HepG2 (cell line): ENCODE results near the gene DBNDD1. TPM values are rescaled to one million over a fixed set of nuclear protein-coding genes. Genes with fewer than 3 reads are reported as not detected.
A peak's percentile ranks its signal among the peaks of the same experiment; 100 is the strongest.

Source experiments
- ATAC-seq: fragments of 200-7000 bp; cut with Tn5 transposase; 3 replicates; pipeline ENCODE4 v1.9.1; 2020; ENCODE audit warnings: mild to moderate bottlenecking, moderate library complexity
- BruUV-seq: library from RNA; stranded (reverse); fragments of 400-500 nt; replicated peaks from 2 replicates; lab custom pipeline; 2021; lab: Mats Ljungman, UMichigan
- CTCF ChIA-PET: fragments of 300-600 bp; formaldehyde crosslinking; extraction: SDS; loops from one replicate; lab custom pipeline; 2021; ENCODE audit warnings: low total read pairs, inconsistent platforms, low intra/inter-chr PET ratio; lab: Yijun Ruan, JAX
- POLR2A ChIA-PET: fragments of 350-600 bp; sonication (Branson Sonifier 250); formaldehyde crosslinking; loops from one replicate; lab custom pipeline; 2020; ENCODE audit warnings: antibody characterized with exemption, inconsistent platforms; lab: Yijun Ruan, JAX
- DNase-seq: peaks from one replicate; pipeline ENCODE4 v3.0.0-alpha.2; 2015; ENCODE audit warnings: low spot score
- FAIRE-seq: peaks from 3 replicates; lab custom pipeline; 2011; peaks lifted over from hg19 to GRCh38; lab: Jason Lieb, UNC
- H2AFZ ChIP-seq: one replicate; pipeline ENCODE4 v1.6.1; 2011; ENCODE audit warnings: low read length, inconsistent platforms
- H3K27ac ChIP-seq: fragments of 300-600 bp; 3 replicates; pipeline ENCODE4 v1.8.0; 2011; ENCODE audit warnings: mixed run types, mild to moderate bottlenecking, mixed read lengths, low read length, inconsistent platforms; ENCODE audit not compliant: insufficient read depth; ENCODE audit errors: extremely low read length
- H3K27me3 ChIP-seq, 2 experiments: fragments of 200-600 bp in 1 of 2; 2 replicates in 1 of 2; 3 replicates in 1 of 2; pipeline versions ENCODE4 v1.6.0 to v1.8.0; 2011; ENCODE audit warnings: low read length in 2 of 2, mild to moderate bottlenecking in 2 of 2, moderate library complexity in 2 of 2, inconsistent platforms in 1 of 2; ENCODE audit not compliant: insufficient read depth in 2 of 2, control insufficient read depth in 1 of 2
- H3K36me3 ChIP-seq, 2 experiments: fragments of 200-600 bp in 1 of 2; replicated peaks in 1 of 2; 2 replicates in 1 of 2; 3 replicates in 1 of 2; pipeline versions ENCODE4 v1.5.1 to v1.8.0; 2011; ENCODE audit warnings: low read length in 2 of 2, inconsistent platforms in 1 of 2; ENCODE audit not compliant: insufficient read depth in 2 of 2, control insufficient read depth in 1 of 2
- H3K4me1 ChIP-seq: 2 replicates; pipeline ENCODE4 v1.5.1; 2012; ENCODE audit warnings: low read length, inconsistent platforms; ENCODE audit not compliant: insufficient read depth
- H3K4me2 ChIP-seq: 2 replicates; pipeline ENCODE4 v1.6.0; 2011; ENCODE audit warnings: low read depth, low read length, inconsistent platforms
- H3K4me3 ChIP-seq, 3 experiments: fragments of 200-600 bp in 1 of 3; sonication (generic), shearing (Covaris generic) in 1 of 3; replicated peaks in 1 of 3; 2 replicates each; pipeline ENCODE4 v1.5.1; 2011 to 2016; ENCODE audit warnings: low read length in 3 of 3, inconsistent platforms in 2 of 3, low read depth in 2 of 3, mild to moderate bottlenecking in 2 of 3, control low read depth in 1 of 3, mixed read lengths in 1 of 3; ENCODE audit not compliant: insufficient read depth in 1 of 3
- H3K79me2 ChIP-seq: one replicate; pipeline ENCODE4 v1.6.1; 2011; ENCODE audit warnings: low read length, inconsistent platforms; ENCODE audit not compliant: insufficient read depth
- H3K9ac ChIP-seq: 2 replicates; pipeline ENCODE4 v1.6.0; 2011; ENCODE audit warnings: mild to moderate bottlenecking, low read depth, low read length, inconsistent platforms; ENCODE audit not compliant: insufficient read depth
- H3K9me3 ChIP-seq: 2 replicates; pipeline ENCODE4 v1.5.1; 2012; ENCODE audit warnings: mild to moderate bottlenecking, low read length
- H4K20me1 ChIP-seq: 2 replicates; pipeline ENCODE4 v1.6.0; 2011; ENCODE audit warnings: inconsistent platforms, mild to moderate bottlenecking, low read length, moderate library complexity; ENCODE audit not compliant: insufficient read depth
- CREBL2 ChIP-seq: sonication (generic); formaldehyde crosslinking; IDR thresholded peaks from 2 replicates; pipeline ENCODE4 v1.8.1; 2023; ENCODE audit warnings: missing genetic modification reagents, mild to moderate bottlenecking, borderline replicate concordance
- FOXA3 ChIP-seq: IDR thresholded peaks from 2 replicates; pipeline ENCODE4 v1.6.1; 2016; ENCODE audit warnings: missing genetic modification reagents, missing compliant biosample characterization
- GZF1 ChIP-seq: sonication (generic); formaldehyde crosslinking; IDR thresholded peaks from 2 replicates; pipeline ENCODE4 v1.5.1; 2020; ENCODE audit warnings: mild to moderate bottlenecking, missing genetic modification reagents
- HNF1B ChIP-seq: sonication (generic); formaldehyde crosslinking; IDR thresholded peaks from 2 replicates; pipeline ENCODE4 v1.5.1; 2020; ENCODE audit warnings: mild to moderate bottlenecking, moderate library complexity, missing genetic modification reagents
- KDM3A ChIP-seq: IDR thresholded peaks from 2 replicates; pipeline ENCODE4 v1.6.1; 2018; ENCODE audit warnings: low read depth, missing compliant biosample characterization
- KLF13 ChIP-seq: sonication (generic); formaldehyde crosslinking; IDR thresholded peaks from 2 replicates; pipeline ENCODE4 v1.4.0; 2020; ENCODE audit warnings: mild to moderate bottlenecking, missing genetic modification reagents
- PHF21A ChIP-seq: sonication (generic); formaldehyde crosslinking; IDR thresholded peaks from 2 replicates; pipeline ENCODE4 v1.5.0; 2020; ENCODE audit warnings: mild to moderate bottlenecking, missing genetic modification reagents
- RBM22 ChIP-seq: fragments of 200-400 bp; formaldehyde crosslinking; optimal IDR thresholded peaks from 2 replicates; pipeline ENCODE3; 2017; ENCODE audit warnings: mild to moderate bottlenecking, low read length, moderate library complexity
- SP1 ChIP-seq, 2 experiments: fragments of 450-650 bp in 1 of 2; sonication (generic) in 1 of 2; formaldehyde crosslinking in 1 of 2; IDR thresholded peaks; 2 replicates each; pipeline versions ENCODE4 v1.4.0 to v1.6.1; 2016 to 2020; ENCODE audit warnings: missing genetic modification reagents in 1 of 2
- XBP1 ChIP-seq: sonication (generic); formaldehyde crosslinking; IDR thresholded peaks from 2 replicates; pipeline ENCODE4 v1.5.0; 2020; ENCODE audit warnings: missing genetic modification reagents
- ZNF367 ChIP-seq: sonication (generic); formaldehyde crosslinking; IDR thresholded peaks from 2 replicates; pipeline ENCODE4 v1.4.0; 2020; ENCODE audit warnings: missing genetic modification reagents, borderline replicate concordance
- ZNF547 ChIP-seq: sonication (generic); formaldehyde crosslinking; IDR thresholded peaks from 2 replicates; pipeline ENCODE4 v1.5.1; 2020; ENCODE audit warnings: mild to moderate bottlenecking, missing genetic modification reagents
- ZNF619 ChIP-seq: sonication (generic); formaldehyde crosslinking; IDR thresholded peaks from 2 replicates; pipeline ENCODE4 v1.4.0; 2020; ENCODE audit warnings: mild to moderate bottlenecking, missing genetic modification reagents
- ZNF678 ChIP-seq: sonication (generic); formaldehyde crosslinking; IDR thresholded peaks from 2 replicates; pipeline ENCODE4 v1.4.0; 2020; ENCODE audit warnings: mild to moderate bottlenecking, missing genetic modification reagents
- ZNF691 ChIP-seq: sonication (generic); formaldehyde crosslinking; IDR thresholded peaks from 2 replicates; pipeline ENCODE4 v1.4.0; 2020; ENCODE audit warnings: missing genetic modification reagents, low read depth, mild to moderate bottlenecking, borderline replicate concordance
- ZNF703 ChIP-seq: sonication (generic); formaldehyde crosslinking; IDR thresholded peaks from 2 replicates; pipeline ENCODE4 v1.5.1; 2020; ENCODE audit warnings: missing genetic modification reagents, mild to moderate bottlenecking, moderate library complexity, borderline replicate concordance
- ZNF737 ChIP-seq: sonication (generic); formaldehyde crosslinking; IDR thresholded peaks from 2 replicates; pipeline ENCODE4 v1.5.0; 2020; ENCODE audit warnings: missing genetic modification reagents, mild to moderate bottlenecking, borderline replicate concordance
- ZNF841 ChIP-seq: sonication (generic); formaldehyde crosslinking; IDR thresholded peaks from 2 replicates; pipeline ENCODE4 v1.8.1; 2023; ENCODE audit warnings: missing genetic modification reagents, borderline replicate concordance
- WGBS: methylation state at CpG from one replicate; pipeline ENCODE4 v1.1.6; 2017; ENCODE audit warnings: low lambda C conversion rate; 5-methylcytosine and 5-hydroxymethylcytosine counted together
- in situ Hi-C: cut with HindIII; loops from 2 replicates; pipeline ENCODE4 v1.10.0; 2017; ENCODE audit warnings: low pct_unique_long_range_greater_than_20kb; ENCODE audit not compliant: extremely low pct_ligation_motif_present
- intact Hi-C: fragments of 100-400 bp; cut with micrococcal nuclease; formaldehyde crosslinking; loops from one replicate; pipeline ENCODE4 v1.10.0; 2022; ENCODE audit not compliant: unreplicated experiment
- polyA plus RNA-seq, 8 experiments: library from polyadenylated mRNA; depleted of rRNA in 3 of 8; stranded (reverse) in 7 of 8; unstranded in 1 of 8; fragments of >200 nt; fragmentation: Illumina TruSeq in 4 of 8; extraction: Trizol in 4 of 8; gene quantifications; 2 replicates each; pipeline versions ENCODE4 v1.2.1 to v1.2.3, GENCODE V29; 2011 to 2016; ENCODE audit warnings: low read depth in 4 of 8, missing spikeins in 1 of 8, mixed read lengths in 1 of 8; ENCODE audit not compliant: insufficient read depth in 1 of 8
- total RNA-seq, 5 experiments: library from RNA; depleted of rRNA; stranded (reverse); fragments of >200 nt; fragmentation: Illumina TruSeq; extraction: Trizol; gene quantifications; 2 replicates each; pipeline ENCODE4 v1.2.3, GENCODE V29; 2016; ENCODE audit warnings: low read depth in 1 of 5
- TF ChIP-seq, protein P1 (sequence below): sonication (generic); formaldehyde crosslinking; IDR thresholded peaks from 2 replicates; pipeline ENCODE4 v1.8.1; 2023; ENCODE audit warnings: mild to moderate bottlenecking, missing genetic modification reagents, borderline replicate concordance

DBNDD1 gene
- total and polyA plus RNA-seq, 2 of the 13 experiments (the other 11 are each of a cell fraction or from before 2014, with no cell fraction given) = 17.0 to 40.4 TPM

- no peak for TF ChIP-seq HNF1B (CRISPR knock-in tag)
- TF ChIP-seq, protein P1, sequence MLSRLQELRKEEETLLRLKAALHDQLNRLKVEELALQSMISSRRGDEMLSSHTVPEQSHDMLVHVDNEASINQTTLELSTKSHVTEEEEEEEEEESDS (CRISPR knock-in tag) = no peak
- no peak for TF ChIP-seq ZNF841
- TF ChIP-seq PHF21A = no peak; the same call in 1 of the 2 replicates
Observed at GRCh38 chr16:90019543-90020259, 445 bp upstream of the DBNDD1 start (continued).

- Histone ChIP-seq H3K4me2 (peak overlapping the region; percentile 93), H3K27ac (peak overlapping the region; percentile 36), H3K27me3 (no peaks in the 10 kb centered on the region; a peak in 1 of 5 replicates), H3K9ac (peak overlapping the region; percentile 72), H3K4me3 (peak overlapping the region; percentile 83 to 93 (median 87)), H3K9me3 (no peaks in the 10 kb centered on the region), H3K79me2 (peaks cover 6% of the 10 kb centered on the region), H2AFZ (no peak overlapping the region), H3K4me1 (peaks cover 38% of the 10 kb centered on the region), H4K20me1 (no peaks in the 10 kb centered on the region), H3K36me3 (peaks cover 0 to 6% of the 10 kb centered on the region in 2 experiments; a peak in 3 of 5 replicates)
- no TSS peak for BruUV-seq
- CTCF ChIA-PET = interaction anchor here (1.0 kb wide), 1 partner anchor 44 kb away, joined by 3 read pairs; no protein-coding TSS in a partner anchor
- 8% methylated on average over 2 of the region's 7 CpGs for WGBS
- DNase-seq (no peak), ATAC-seq (peak; percentile 9), FAIRE-seq (no peak)
- POLR2A ChIA-PET = interaction anchor here (0.7 to 2.6 kb wide), 7 partner anchors 16 to 144 kb away, joined by 3 to 15 read pairs (median 3); partner anchors contain the start of genes MC1R and TUBB3
- intact Hi-C loops = no loop called here
- in situ Hi-C loops = no loop called here
- TF ChIP-seq SP1 (IDR thresholded peaks at IDR 0.05) (no peak), SP1 (CRISPR knock-in tag; IDR thresholded peaks at IDR 0.05) (0 out of 2 replicates have a peak, but pooled peaks have one; percentile 7), KDM3A (CRISPR knock-in tag) (no peak), FOXA3 (CRISPR knock-in tag) (no peak), RBM22 (no peak), ZNF678 (no peak), GZF1 (no peak), ZNF691 (CRISPR knock-in tag) (no peak), KLF13 (CRISPR knock-in tag) (no peak), XBP1 (CRISPR knock-in tag) (no peak), ZNF367 (0 out of 2 replicates have a peak, but pooled peaks have one; percentile 46), ZNF619 (CRISPR knock-in tag) (no peak), CREBL2 (CRISPR knock-in tag) (no peak), ZNF547 (CRISPR knock-in tag) (0 out of 2 replicates have a peak, but pooled peaks have one; percentile 42), ZNF737 (CRISPR knock-in tag) (no peak), ZNF703 (CRISPR knock-in tag) (no peak)
Observed at GRCh38 chr16:90018297-90018651, 982 bp downstream of the DBNDD1 start.
